ENCODE results near the gene NCKAP5.

GRCh38 chr2:133152801-133153200 is 415.5 kb downstream of the NCKAP5 start:
- no peak for TF ChIP-seq EZH2phosphoT487 (IDR thresholded peaks at IDR 0.05; ENCODE audit: insufficient read depth, low read depth)
- TF ChIP-seq EZH2 (IDR thresholded peaks at IDR 0.05; ENCODE audit: insufficient read depth, poor library complexity, severe bottlenecking) = no peak

All from GM23248 (cell line).